NCI-H2107 treated with DMSO at 0.1 percent for 48 hours (cell line): ENCODE results near the gene CEP192.
A peak's percentile ranks its signal among the peaks of the same experiment; 100 is the strongest.
"Not testable (repeated sequence)": the region's sequence is repeated elsewhere in the genome, so short reads cannot be mapped to it uniquely, and the experiment has no call there.

Experiments
- DNase-seq: peaks from one replicate; lab custom pipeline; 2025; ENCODE audit not compliant: unreplicated experiment; lab: John Stamatoyannopoulos, UW

Gene CEP192

GRCh38 chr18:13098104-13098503 lies 106.9 kb downstream of the CEP192 start:
- DNase-seq = not testable (repeated sequence)

GRCh38 chr18:13099113-13099512 lies 108.0 kb downstream of the CEP192 start:
- DNase-seq = no peak

- DNase-seq = no peak
Observed at GRCh38 chr18:13100942-13101658, 109.9 kb downstream of the CEP192 start.

- DNase-seq = no peak
Observed at GRCh38 chr18:13101659-13102197, 110.6 kb downstream of the CEP192 start.

- no peak for DNase-seq
Observed at GRCh38 chr18:13103366-13103765, 112.2 kb downstream of the CEP192 start.

GRCh38 chr18:13105059-13105458 lies 113.9 kb downstream of the CEP192 start:
- DNase-seq = no peak

- DNase-seq = no peak
Observed at GRCh38 chr18:13107074-13107473, 115.9 kb downstream of the CEP192 start.

GRCh38 chr18:13108330-13108729 lies 117.2 kb downstream of the CEP192 start:
- no peak for DNase-seq

- no peak for DNase-seq
Observed at GRCh38 chr18:13110559-13110958, 119.4 kb downstream of the CEP192 start.

- DNase-seq = peak; percentile 10
Observed at GRCh38 chr18:13112982-13113381, 121.8 kb downstream of the CEP192 start.

GRCh38 chr18:13120255-13120654 lies 129.1 kb downstream of the CEP192 start:
- no peak for DNase-seq

- DNase-seq = no peak
Observed at GRCh38 chr18:13120983-13121441, 129.8 kb downstream of the CEP192 start.

GRCh38 chr18:13124411-13124810 lies 133.2 kb downstream of the CEP192 start:
- DNase-seq = no peak

- no peak for DNase-seq
Observed at GRCh38 chr18:13125191-13125590, 134.0 kb downstream of the CEP192 start.

- DNase-seq = no peak
Observed at GRCh38 chr18:13126966-13127598, 135.9 kb downstream of the CEP192 start.

- no peak for DNase-seq
Observed at GRCh38 chr18:13131283-13131682, 140.1 kb downstream of the CEP192 start.

GRCh38 chr18:13134551-13135401 lies 143.6 kb downstream of the CEP192 start:
- no peak for DNase-seq

- no peak for DNase-seq
Observed at GRCh38 chr18:13136056-13136903, 145.1 kb downstream of the CEP192 start.

- DNase-seq = no peak
Observed at GRCh38 chr18:13136904-13137669, 145.9 kb downstream of the CEP192 start.
